ENCODE data around the gene RFX1.
"Not testable (repeated sequence)": the region's sequence is repeated elsewhere in the genome, so short reads cannot be mapped to it uniquely, and the experiment has no call there.

The RFX1 gene

DNA sequence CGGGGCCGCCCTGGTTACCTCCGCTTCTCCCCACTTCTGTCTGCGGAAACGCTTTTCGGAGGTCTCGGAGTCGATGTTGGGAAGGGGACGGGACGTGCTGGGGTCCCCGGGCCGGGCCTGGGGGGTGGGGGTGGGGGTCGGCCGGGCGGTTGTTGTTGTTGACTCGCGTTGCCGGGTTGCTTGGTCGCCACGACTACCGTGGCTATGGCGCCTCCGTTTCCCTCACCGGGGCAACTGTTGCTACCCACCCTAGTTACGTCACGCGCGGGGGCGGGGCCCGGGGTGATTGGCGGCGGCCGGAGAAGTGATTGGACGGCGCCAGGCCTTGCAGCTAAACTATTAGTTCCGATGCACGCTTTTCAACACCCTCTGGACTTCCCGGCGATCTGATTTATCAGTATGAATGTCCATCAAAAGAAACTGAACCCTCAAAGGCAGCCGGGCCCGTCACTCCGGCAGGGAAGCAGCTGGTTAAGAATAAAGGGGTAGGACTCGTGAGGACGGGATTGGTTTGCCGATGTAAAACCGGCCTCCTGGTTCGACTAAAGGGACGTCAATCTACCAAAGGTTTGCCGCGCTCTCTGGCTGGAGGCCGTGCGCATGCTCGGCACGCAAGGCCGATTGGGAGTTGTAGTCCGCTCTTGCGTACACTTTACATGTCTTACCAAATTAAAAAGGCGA is at the start of gene RFX1:
TSS of gene RFX1 (minus strand) at position 236 of the 681 bp plus-strand sequence. CDS start 12,477 bp downstream, outside the sequence.
- peak; percentile 85 for DNase-seq (ENCODE audit: low spot score)

GRCh38 chr19:14055396-14055795 is 49.3 kb upstream of the RFX1 start:
- no peak for DNase-seq (ENCODE audit: low spot score)

DNA sequence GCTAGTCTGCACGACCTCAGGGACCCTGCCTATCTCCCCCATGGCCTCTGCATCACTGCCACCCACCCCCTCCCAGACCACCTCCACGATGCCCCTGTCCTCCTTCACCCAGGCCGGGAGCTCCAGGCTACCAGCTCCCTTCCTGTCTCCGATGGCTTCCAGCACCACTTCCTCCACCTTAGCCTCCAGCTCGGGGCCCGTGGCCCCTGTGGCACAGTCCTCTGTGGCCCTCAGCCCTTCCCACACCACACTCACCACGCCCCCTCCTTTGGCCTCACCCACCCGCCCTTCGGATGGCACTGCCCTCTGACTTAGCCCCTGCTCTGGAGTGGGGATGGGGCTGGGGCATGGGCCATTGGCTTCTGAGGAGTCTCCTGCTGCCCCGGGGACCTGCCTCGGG is 48.6 kb upstream of the RFX1 start:
- DNase-seq (ENCODE audit: low spot score), result no peak

DNA sequence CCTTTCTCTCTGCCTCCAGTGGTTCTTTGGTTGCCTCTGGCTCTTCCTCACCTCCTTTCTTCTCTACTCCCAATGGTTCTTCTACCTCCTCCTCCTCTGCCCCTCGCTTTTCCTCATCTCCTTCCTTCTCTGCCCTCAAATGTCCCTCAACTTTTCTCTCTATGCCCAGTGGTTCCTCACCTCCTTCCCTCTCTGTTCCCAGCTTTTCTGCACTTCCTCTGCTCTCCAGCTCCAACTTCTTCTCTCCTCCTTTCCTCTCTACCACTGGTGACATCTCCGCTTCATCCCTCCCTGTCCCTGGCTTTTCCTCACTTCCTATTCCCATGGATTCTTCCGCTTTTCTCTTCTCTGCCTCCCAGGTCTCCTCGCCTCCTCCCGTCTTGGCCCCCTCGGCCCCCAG is 48.0 kb upstream of the RFX1 start:
- DNase-seq (ENCODE audit: low spot score), result no peak

- DNase-seq (ENCODE audit: low spot score), result no peak
Measured at GRCh38 chr19:14053500-14053899, 47.4 kb upstream of the RFX1 start.

DNA sequence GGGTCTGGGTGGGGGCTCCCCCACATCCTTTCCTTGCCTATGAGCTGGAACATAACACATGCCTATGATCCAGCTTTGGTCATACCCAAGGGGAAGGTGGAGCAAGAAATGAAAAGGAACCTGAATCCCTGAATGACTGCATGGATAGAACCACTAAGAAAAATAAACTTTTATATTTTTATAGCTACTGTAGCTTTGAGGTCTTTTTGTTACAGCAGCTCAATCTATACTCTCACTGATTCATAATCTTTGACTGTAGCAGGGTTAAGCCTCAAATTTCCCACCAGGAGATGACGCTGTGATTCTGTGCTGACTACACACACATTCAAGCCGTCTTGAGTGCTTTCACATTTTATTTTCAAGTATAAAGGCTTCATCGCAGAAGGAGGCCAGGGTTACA is 46.9 kb upstream of the RFX1 start:
- DNase-seq (ENCODE audit: low spot score), result no peak

DNA sequence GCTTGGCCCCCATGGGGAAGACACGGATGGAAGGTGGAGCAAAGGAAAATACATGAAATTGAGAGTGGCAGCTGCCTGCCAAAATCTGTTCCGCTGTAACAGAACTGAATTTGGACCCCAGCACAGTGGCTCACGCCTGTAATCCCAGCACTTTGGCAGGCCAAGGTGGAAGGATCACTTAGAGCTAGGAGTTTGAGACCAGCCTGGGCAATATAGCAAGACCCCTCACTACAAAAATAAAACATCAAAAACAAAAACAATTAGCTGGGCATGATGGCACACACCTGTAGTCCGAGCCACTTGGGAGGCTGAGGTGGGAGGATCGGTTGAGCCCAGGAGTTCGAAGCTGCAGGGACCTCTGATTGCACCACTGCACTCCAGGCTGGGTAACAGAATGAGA is 46.4 kb upstream of the RFX1 start:
- DNase-seq (ENCODE audit: low spot score), result no peak

DNA sequence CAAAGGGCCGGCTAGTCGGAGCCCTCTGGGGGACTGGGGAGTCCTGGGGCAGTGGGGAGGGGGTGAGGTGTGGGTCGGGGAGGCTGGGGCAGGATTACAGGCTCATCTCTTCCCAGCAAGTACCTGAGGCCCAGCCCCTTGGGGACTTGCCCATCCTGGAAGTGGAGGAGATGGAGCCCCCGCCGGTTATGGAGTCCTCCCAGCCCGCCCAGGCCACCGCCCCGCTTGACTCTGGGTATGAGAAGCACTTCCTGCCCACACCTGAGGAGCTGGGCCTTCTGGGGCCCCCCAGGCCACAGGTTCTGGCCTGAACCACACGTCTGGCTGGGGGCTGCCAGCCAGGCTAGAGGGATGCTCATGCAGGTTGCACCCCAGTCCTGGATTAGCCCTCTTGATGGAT is 45.9 kb upstream of the RFX1 start:
- no peak for DNase-seq (ENCODE audit: low spot score)

DNA sequence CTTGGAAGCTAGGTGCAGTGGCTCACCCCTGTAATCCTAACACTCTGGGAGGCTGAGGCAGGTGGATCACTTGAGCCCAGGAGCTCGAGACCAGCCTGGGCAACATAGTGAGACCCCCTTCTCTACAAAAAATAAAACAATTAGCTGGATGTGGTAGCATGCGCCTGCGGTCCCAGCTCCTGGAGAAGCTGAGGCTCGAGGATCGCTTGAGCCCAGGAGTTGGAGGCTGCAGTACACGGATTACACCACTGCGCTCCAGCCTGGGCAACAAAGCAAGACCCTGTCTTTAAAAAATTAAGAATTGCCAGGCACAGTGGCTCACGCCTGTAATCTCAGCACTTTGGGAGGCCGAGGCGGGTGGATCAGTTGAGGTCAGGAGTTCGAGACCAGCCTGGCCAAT is 44.8 kb upstream of the RFX1 start:
- not testable (repeated sequence) for DNase-seq (ENCODE audit: low spot score)

DNA sequence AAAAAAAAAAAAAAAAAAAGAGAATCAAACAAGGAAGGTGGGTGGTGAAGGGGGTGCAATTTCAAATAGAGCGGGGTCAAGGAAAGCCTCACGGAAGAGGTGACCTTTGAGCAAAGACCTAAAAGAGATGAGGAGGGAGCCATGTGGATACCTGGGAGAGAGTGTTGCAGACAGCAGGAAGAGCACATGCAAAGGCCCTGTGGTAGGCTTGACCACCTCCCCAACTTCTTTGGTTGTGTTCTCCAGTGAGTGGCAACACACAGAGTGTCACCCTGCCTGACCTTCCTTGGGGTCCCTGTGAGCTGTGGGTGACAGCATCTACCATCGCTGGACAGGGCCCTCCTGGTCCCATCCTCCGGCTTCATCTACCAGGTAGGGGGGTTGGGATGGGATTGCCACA is 44.4 kb upstream of the RFX1 start:
- no peak for DNase-seq (ENCODE audit: low spot score)

GRCh38 chr19:14048443-14049153 is 42.5 kb upstream of the RFX1 start:
- peak; percentile 88 for DNase-seq (ENCODE audit: low spot score)

- DNase-seq (ENCODE audit: low spot score), result not testable (repeated sequence)
Measured at GRCh38 chr19:14047866-14048265, 41.7 kb upstream of the RFX1 start.

DNA sequence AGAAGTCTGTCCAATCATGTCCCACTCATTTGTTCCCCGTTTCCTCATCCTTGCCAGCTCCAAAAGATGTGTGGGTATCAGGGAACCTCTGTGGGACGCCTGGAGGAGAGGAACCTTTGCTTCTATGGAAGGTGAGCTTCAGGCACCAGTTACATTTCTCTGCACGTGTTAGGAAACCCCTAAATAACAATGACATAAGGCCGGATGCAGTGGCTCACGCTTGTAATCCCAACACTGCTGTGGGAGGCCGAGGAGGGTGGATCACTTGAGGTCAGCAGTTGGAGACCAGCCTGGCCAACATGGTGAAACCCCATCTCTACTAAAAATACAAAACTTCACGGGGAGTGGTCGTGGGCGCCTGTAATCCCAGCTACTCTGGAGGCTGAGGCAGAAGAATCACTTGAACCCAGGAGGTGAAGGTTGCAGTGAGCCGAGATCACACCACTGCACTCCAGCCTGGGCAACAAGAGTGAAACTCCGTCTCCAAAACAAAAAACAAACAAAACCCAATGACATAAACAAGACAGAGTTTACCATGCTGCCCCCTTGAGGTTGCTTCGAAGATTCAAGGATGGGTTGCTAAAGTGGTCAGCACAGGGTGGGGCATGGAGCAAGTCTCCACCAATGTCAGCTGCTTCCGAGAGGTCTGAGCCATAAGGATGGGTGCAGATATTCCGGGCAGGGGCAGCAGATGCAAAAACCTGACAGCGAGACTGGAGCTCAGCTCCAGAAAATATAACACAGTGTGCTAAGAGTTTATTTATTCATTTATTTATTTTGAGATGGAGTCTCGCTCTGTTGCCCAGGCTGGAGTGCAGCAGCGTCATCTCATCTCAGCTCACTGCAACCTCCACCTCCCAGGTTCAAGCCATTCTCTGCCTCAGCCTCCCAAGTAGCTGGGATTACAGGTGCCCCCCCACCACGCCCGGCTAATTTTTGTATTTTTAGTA is 36.8 kb upstream of the RFX1 start:
- DNase-seq (ENCODE audit: low spot score), result peak; percentile 78

DNA sequence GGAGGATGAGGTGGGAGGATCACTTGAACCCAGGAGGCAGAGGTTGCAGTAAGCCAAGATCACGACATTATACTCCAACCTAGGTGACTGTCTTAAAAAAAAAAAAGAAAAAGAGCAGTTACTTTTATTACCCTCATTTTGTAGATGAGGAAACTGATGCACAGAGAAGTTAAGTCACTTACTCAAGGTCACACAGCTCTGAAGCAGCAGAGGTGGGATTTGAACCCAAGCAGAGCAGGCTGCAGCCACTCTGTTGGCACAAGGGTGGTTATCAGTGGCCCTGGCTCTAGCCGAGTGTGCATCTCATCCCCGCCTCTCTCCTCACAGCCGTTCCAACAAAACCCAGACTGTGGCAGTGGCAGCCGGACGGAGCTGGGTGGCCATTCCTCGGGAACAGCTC is 33.1 kb upstream of the RFX1 start:
- DNase-seq (ENCODE audit: low spot score), result no peak

DNA sequence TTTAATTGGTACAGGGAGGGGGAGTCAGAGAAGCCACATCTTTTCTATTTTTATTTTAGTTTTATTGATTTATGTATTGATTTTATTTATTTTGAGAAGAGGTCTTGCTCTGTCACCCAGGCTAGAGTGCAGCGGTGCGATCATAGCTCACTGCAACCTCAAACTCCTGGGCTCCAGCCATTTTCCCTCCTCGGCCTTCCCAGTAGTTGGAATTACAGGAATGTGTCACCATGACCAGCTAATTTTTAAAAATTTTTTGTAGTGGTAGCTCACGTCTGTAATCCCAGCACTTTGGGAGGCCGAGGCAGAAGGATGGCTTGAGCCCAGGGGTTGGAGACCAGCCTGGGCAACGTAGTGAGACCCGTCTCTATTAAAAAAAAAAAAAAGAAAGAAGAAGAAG is 29.6 kb upstream of the RFX1 start:
- DNase-seq (ENCODE audit: low spot score), result no peak

DNA sequence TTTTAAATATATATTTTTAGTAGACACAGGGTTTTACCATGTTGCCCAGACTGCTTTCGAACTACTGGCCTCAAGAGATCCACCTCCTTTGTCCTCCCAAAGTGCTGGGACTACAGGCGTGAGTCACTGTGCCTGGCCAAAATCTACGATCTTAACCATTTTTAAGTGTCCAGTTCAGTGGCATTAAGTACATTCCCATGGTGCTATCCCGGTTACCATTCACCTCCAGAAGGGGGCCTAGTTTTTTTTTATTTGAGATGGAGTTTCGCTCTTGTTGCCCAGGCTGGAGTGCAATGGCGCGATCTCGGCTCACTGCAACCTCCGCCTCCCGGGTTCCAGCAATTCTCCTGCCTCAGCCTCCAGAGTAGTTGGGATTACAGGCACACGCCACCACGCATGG is 29.0 kb upstream of the RFX1 start:
- DNase-seq (ENCODE audit: low spot score), result not testable (repeated sequence)

- no peak for DNase-seq (ENCODE audit: low spot score)
Measured at GRCh38 chr19:14033946-14034345, 27.8 kb upstream of the RFX1 start.

DNA sequence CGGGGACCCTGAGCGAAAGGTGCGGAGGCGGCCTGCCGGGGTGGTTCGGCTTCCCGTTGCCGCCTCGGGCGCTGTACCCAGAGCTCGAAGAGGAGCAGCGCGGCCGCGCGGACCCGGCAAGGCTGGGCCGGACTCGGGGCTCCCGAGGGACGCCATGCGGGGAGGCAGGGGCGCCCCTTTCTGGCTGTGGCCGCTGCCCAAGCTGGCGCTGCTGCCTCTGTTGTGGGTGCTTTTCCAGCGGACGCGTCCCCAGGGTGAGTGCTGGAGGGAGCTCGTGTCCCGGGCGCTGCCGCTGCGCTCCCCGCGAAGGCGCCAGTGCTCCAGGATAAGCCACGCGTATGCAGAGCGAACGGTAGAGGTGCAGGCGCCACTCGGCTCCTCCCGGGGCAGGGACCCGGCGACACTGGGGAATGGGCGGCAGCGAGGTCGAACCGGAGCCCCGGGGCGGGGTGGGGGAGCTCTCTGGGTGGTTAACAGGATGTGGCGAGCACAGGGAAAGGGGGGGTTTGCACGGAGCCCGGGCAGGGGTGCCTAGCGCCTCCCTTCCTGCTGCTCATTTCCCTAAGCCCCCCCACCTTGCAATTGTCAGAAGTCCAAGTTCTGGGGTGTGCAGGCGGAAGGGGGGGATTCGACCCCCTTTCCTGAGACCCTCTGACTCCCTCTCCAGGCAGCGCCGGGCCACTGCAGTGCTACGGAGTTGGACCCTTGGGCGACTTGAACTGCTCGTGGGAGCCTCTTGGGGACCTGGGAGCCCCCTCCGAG is 25.8 kb upstream of the RFX1 start, which contains the start of gene IL27RA:
TSS of gene IL27RA (plus strand) at position 44 of the 762 bp plus-strand sequence. CDS start at position 155, 111 bp downstream.
- DNase-seq (ENCODE audit: low spot score), result peak; percentile 83

- no peak for DNase-seq (ENCODE audit: low spot score)
Measured at GRCh38 chr19:14030997-14031718, 25.0 kb upstream of the RFX1 start.

DNA sequence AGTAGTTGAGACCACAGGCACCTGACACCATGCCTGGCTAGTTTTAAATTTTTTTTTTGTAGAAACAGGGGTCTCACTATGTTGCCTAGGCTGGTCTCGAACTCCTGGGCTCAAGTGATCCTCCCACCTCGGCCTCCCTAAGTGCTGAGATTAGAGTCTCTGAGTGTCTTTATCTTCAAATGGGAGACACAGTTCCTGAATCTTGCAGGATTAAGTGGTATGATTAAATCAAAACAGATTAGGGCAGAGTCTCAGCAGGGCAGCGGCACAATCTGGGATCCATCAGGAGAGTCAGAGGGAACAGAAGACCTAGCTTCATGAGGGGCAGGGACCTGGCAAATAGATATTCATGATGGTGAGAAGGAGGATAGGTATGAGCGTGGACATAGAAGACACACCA is 22.8 kb upstream of the RFX1 start:
- no peak for DNase-seq (ENCODE audit: low spot score)

DNA sequence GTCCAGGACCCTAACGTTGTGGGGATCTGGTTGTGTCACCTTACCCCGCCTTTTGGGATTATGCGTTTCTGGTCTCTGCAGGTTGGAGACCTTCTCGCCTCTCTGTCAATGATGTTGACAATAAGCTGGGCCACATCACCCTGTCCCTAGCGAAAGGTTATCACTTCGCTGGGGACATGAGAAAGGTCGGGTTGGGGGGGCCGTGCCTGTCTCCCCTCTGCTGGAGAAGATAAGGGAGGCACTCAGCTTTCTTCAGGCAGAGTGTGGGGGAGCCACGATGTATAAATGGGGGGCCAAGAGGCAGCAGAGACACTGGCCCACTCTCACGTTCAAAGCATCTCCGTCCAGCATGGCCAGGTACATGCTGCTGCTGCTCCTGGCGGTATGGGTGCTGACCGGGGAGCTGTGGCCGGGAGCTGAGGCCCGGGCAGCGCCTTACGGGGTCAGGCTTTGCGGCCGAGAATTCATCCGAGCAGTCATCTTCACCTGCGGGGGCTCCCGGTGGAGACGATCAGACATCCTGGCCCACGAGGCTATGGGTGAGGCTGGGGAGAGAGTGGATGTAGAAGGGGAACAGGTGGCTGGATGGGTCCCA is 21.8 kb upstream of the RFX1 start, which contains the start of gene RLN3:
TSS of gene RLN3 (plus strand) at position 293 of the 595 bp plus-strand sequence. CDS start at position 350, 57 bp downstream.
- DNase-seq (ENCODE audit: low spot score), result no peak

Data from iPS-NIHi11 (cell line).